HepG2 (cell line): ENCODE measurements around the gene CTDP1. TPM values are rescaled to one million over a fixed set of nuclear protein-coding genes. Genes with fewer than 3 reads are reported as not detected.

Experiments
- CCAR2 ChIP-seq: fragments of 200-400 bp; formaldehyde crosslinking; optimal IDR thresholded peaks from 2 replicates; pipeline ENCODE3; 2018; ENCODE audit warnings: low read depth, mild to moderate bottlenecking, low read length, moderate library complexity
- CEBPZ ChIP-seq: IDR thresholded peaks from 2 replicates; pipeline ENCODE4 v1.6.1; 2012; ENCODE audit warnings: low read length, improper control_type of control experiment
- CHCHD3 ChIP-seq: sonication (generic); formaldehyde crosslinking; IDR thresholded peaks from 2 replicates; pipeline ENCODE4 v1.8.0; 2022; ENCODE audit warnings: mild to moderate bottlenecking, missing genetic modification reagents, moderate library complexity
- DZIP1 ChIP-seq: sonication (generic); formaldehyde crosslinking; IDR thresholded peaks from 2 replicates; pipeline ENCODE4 v1.5.0; 2020; ENCODE audit warnings: mild to moderate bottlenecking, missing genetic modification reagents
- NFATC3 ChIP-seq: sonication (generic); formaldehyde crosslinking; IDR thresholded peaks from 2 replicates; pipeline ENCODE4 v1.5.1; 2020; ENCODE audit warnings: mild to moderate bottlenecking, missing genetic modification reagents
- NR2F6 ChIP-seq, 2 experiments: IDR thresholded peaks; 2 replicates each; pipeline ENCODE4 v1.6.1; 2016; ENCODE audit warnings: antibody characterized with exemption in 1 of 2, mild to moderate bottlenecking in 1 of 2
- RNF2 ChIP-seq: fragments of 450-650 bp; conservative IDR thresholded peaks from 2 replicates; pipeline ENCODE4 v1.6.1; 2016; ENCODE audit warnings: low read depth
- RXRA ChIP-seq: sonication (generic); formaldehyde crosslinking; IDR thresholded peaks from 2 replicates; pipeline ENCODE4 v1.5.1; 2020; ENCODE audit warnings: missing genetic modification reagents
- SATB2 ChIP-seq: sonication (generic); formaldehyde crosslinking; IDR thresholded peaks from 2 replicates; pipeline ENCODE4 v1.5.0; 2020; ENCODE audit warnings: missing genetic modification reagents
- SP1 ChIP-seq, 2 experiments: fragments of 450-650 bp in 1 of 2; sonication (generic) in 1 of 2; formaldehyde crosslinking in 1 of 2; IDR thresholded peaks; 2 replicates each; pipeline versions ENCODE4 v1.4.0 to v1.6.1; 2016 to 2020; ENCODE audit warnings: missing genetic modification reagents in 1 of 2
- TBX2 ChIP-seq: sonication (generic); formaldehyde crosslinking; IDR thresholded peaks from 2 replicates; pipeline ENCODE4 v1.5.0; 2020; ENCODE audit warnings: missing genetic modification reagents, mild to moderate bottlenecking, borderline replicate concordance
- TGIF2 ChIP-seq: IDR thresholded peaks from 2 replicates; pipeline ENCODE4 v1.6.1; 2016; ENCODE audit warnings: control low read depth, missing compliant biosample characterization
- ZFP1 ChIP-seq: IDR thresholded peaks from 2 replicates; pipeline ENCODE4 v1.6.1; 2016
- ZFYVE20 ChIP-seq: sonication (generic); formaldehyde crosslinking; IDR thresholded peaks from 2 replicates; pipeline ENCODE4 v1.8.0; 2023; ENCODE audit warnings: low read depth, mild to moderate bottlenecking, moderate library complexity, missing genetic modification reagents, borderline replicate concordance
- ZNF3 ChIP-seq: IDR thresholded peaks from 2 replicates; pipeline ENCODE4 v1.7.0; 2017; ENCODE audit warnings: inconsistent platforms
- ZNF501 ChIP-seq: sonication (generic); formaldehyde crosslinking; IDR thresholded peaks from 2 replicates; pipeline ENCODE4 v1.5.1; 2020; ENCODE audit warnings: mild to moderate bottlenecking, moderate library complexity, missing genetic modification reagents
- ZNF768 ChIP-seq: sonication (generic); formaldehyde crosslinking; IDR thresholded peaks from 2 replicates; pipeline ENCODE4 v1.4.0; 2020; ENCODE audit warnings: missing genetic modification reagents
- ZNF784 ChIP-seq: sonication (generic); formaldehyde crosslinking; IDR thresholded peaks from 2 replicates; pipeline ENCODE4 v1.5.1; 2020; ENCODE audit warnings: missing genetic modification reagents, mild to moderate bottlenecking, borderline replicate concordance
- ZSCAN22 ChIP-seq: sonication (generic); formaldehyde crosslinking; IDR thresholded peaks from 2 replicates; pipeline ENCODE4 v1.4.0; 2020; ENCODE audit warnings: mild to moderate bottlenecking, missing genetic modification reagents
- polyA plus RNA-seq, 8 experiments: library from polyadenylated mRNA; depleted of rRNA in 3 of 8; stranded (reverse) in 7 of 8; unstranded in 1 of 8; fragments of >200 nt; fragmentation: Illumina TruSeq in 4 of 8; extraction: Trizol in 4 of 8; gene quantifications; 2 replicates each; pipeline versions ENCODE4 v1.2.1 to v1.2.3, GENCODE V29; 2011 to 2016; ENCODE audit warnings: low read depth in 4 of 8, missing spikeins in 1 of 8, mixed read lengths in 1 of 8; ENCODE audit not compliant: insufficient read depth in 1 of 8
- total RNA-seq, 5 experiments: library from RNA; depleted of rRNA; stranded (reverse); fragments of >200 nt; fragmentation: Illumina TruSeq; extraction: Trizol; gene quantifications; 2 replicates each; pipeline ENCODE4 v1.2.3, GENCODE V29; 2016; ENCODE audit warnings: low read depth in 1 of 5
- TF ChIP-seq, protein P1 (sequence below): sonication (generic); formaldehyde crosslinking; IDR thresholded peaks from 2 replicates; pipeline ENCODE4 v1.4.0; 2020; ENCODE audit warnings: missing genetic modification reagents
- TF ChIP-seq, protein P2 (sequence below): sonication (generic); formaldehyde crosslinking; IDR thresholded peaks from 2 replicates; pipeline ENCODE4 v1.5.0; 2020; ENCODE audit warnings: mild to moderate bottlenecking, missing genetic modification reagents, moderate library complexity

Gene CTDP1
- total and polyA plus RNA-seq, 2 of the 13 experiments (the other 11 are each of a cell fraction or from before 2014, with no cell fraction given) = 6.9 to 11.0 TPM

- no peak; the same call in 1 of the 2 replicates for TF ChIP-seq NR2F6 (IDR thresholded peaks at IDR 0.05)
- peak; percentile 52; the same call in 1 of the 2 replicates for TF ChIP-seq NR2F6 (CRISPR knock-in tag; IDR thresholded peaks at IDR 0.05)
- TF ChIP-seq ZNF768 = peak; percentile 51; the same call in 1 of the 2 replicates
- no peak for TF ChIP-seq TGIF2 (CRISPR knock-in tag)
- no peak for TF ChIP-seq SATB2 (CRISPR knock-in tag)
- no peak for TF ChIP-seq ZNF784
- TF ChIP-seq, protein P1, sequence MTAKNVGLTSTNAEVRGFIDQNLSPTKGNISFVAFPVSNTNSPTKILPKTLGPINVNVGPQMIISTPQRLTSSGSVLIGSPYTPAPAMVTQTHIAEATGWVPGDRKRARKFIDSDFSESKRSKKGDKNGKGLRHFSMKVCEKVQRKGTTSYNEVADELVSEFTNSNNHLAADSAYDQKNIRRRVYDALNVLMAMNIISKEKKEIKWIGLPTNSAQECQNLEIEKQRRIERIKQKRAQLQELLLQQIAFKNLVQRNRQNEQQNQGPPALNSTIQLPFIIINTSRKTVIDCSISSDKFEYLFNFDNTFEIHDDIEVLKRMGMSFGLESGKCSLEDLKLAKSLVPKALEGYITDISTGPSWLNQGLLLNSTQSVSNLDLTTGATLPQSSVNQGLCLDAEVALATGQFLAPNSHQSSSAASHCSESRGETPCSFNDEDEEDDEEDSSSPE (CRISPR knock-in tag) = no peak
- TF ChIP-seq RXRA = peak; percentile 35; the same call in 1 of the 2 replicates
- TF ChIP-seq, protein P2, sequence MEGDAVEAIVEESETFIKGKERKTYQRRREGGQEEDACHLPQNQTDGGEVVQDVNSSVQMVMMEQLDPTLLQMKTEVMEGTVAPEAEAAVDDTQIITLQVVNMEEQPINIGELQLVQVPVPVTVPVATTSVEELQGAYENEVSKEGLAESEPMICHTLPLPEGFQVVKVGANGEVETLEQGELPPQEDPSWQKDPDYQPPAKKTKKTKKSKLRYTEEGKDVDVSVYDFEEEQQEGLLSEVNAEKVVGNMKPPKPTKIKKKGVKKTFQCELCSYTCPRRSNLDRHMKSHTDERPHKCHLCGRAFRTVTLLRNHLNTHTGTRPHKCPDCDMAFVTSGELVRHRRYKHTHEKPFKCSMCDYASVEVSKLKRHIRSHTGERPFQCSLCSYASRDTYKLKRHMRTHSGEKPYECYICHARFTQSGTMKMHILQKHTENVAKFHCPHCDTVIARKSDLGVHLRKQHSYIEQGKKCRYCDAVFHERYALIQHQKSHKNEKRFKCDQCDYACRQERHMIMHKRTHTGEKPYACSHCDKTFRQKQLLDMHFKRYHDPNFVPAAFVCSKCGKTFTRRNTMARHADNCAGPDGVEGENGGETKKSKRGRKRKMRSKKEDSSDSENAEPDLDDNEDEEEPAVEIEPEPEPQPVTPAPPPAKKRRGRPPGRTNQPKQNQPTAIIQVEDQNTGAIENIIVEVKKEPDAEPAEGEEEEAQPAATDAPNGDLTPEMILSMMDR (CRISPR knock-in tag) = peak; percentile 94
- TF ChIP-seq ZNF501 = 0 out of 2 replicates have a peak, but pooled peaks have one; percentile 28
- TF ChIP-seq CCAR2 = no peak
- no peak for TF ChIP-seq CHCHD3 (CRISPR knock-in tag)
- no peak for TF ChIP-seq DZIP1 (CRISPR knock-in tag)
- no peak for TF ChIP-seq SP1 (IDR thresholded peaks at IDR 0.05)
- TF ChIP-seq SP1 (CRISPR knock-in tag; IDR thresholded peaks at IDR 0.05) = 0 out of 2 replicates have a peak, but pooled peaks have one; percentile 27
- TF ChIP-seq NFATC3 = no peak
- TF ChIP-seq ZFYVE20 (CRISPR knock-in tag) = no peak
- no peak for TF ChIP-seq ZNF3 (CRISPR knock-in tag)
- TF ChIP-seq RNF2 = no peak
- TF ChIP-seq TBX2 (CRISPR knock-in tag) = no peak
- no peak for TF ChIP-seq ZSCAN22 (CRISPR knock-in tag)
- TF ChIP-seq ZFP1 (CRISPR knock-in tag) = no peak
- TF ChIP-seq CEBPZ = no peak
Measured at GRCh38 chr18:79644006-79644665, 35.5 kb upstream of the CTDP1 start (continued).
